ENCODE results near the gene ABCC8.

The ABCC8 gene

GRCh38 chr11:17443423-17443822 is 33.2 kb downstream of the ABCC8 start:
- no peaks in the 10 kb centered on the region for H3K36me3 ChIP-seq (ENCODE audit: insufficient read depth)
- H3K79me2 ChIP-seq (ENCODE audit: insufficient read depth, low read depth), result no peaks in the 10 kb centered on the region
- no peak overlapping the region for H3K4me2 ChIP-seq
- no peaks in the 10 kb centered on the region for H3K4me1 ChIP-seq (ENCODE audit: low read depth, poor library complexity, severe bottlenecking)
- H4K20me1 ChIP-seq (ENCODE audit: insufficient read depth), result no peaks in the 10 kb centered on the region
- TF ChIP-seq CTCF (conservative IDR thresholded peaks at IDR 0.05; ENCODE audit: low read depth, low read length), result no peak
- H3K9ac ChIP-seq, result no peak overlapping the region
- no peak overlapping the region for H3K4me3 ChIP-seq (IDR thresholded peaks at IDR 0.05; ENCODE audit: insufficient read depth, low read depth, low read length)
- H3K27me3 ChIP-seq (ENCODE audit: insufficient read depth, low read depth), result no peaks in the 10 kb centered on the region
- no peak overlapping the region for H3K27ac ChIP-seq
- H2AFZ ChIP-seq (ENCODE audit: low read depth), result no peak overlapping the region

- no peak overlapping the region for H2AFZ ChIP-seq (ENCODE audit: low read depth)
- H3K79me2 ChIP-seq (ENCODE audit: insufficient read depth, low read depth), result no peaks in the 10 kb centered on the region
- H3K4me2 ChIP-seq, result no peak overlapping the region
- no peaks in the 10 kb centered on the region for H4K20me1 ChIP-seq (ENCODE audit: insufficient read depth)
- H3K4me3 ChIP-seq (IDR thresholded peaks at IDR 0.05; ENCODE audit: insufficient read depth, low read depth, low read length), result no peak overlapping the region
- H3K9ac ChIP-seq, result no peak overlapping the region
- no peak for TF ChIP-seq CTCF (conservative IDR thresholded peaks at IDR 0.05; ENCODE audit: low read depth, low read length)
- no peaks in the 10 kb centered on the region for H3K4me1 ChIP-seq (ENCODE audit: low read depth, poor library complexity, severe bottlenecking)
- no peaks in the 10 kb centered on the region for H3K27me3 ChIP-seq (ENCODE audit: insufficient read depth, low read depth)
- H3K27ac ChIP-seq, result no peak overlapping the region
- H3K36me3 ChIP-seq (ENCODE audit: insufficient read depth), result no peaks in the 10 kb centered on the region
Measured at GRCh38 chr11:17443000-17443399, 33.6 kb downstream of the ABCC8 start.

- TF ChIP-seq CTCF (conservative IDR thresholded peaks at IDR 0.05; ENCODE audit: low read depth, low read length), result no peak
- H4K20me1 ChIP-seq (ENCODE audit: insufficient read depth), result no peaks in the 10 kb centered on the region
- no peaks in the 10 kb centered on the region for H3K79me2 ChIP-seq (ENCODE audit: insufficient read depth, low read depth)
- no peaks in the 10 kb centered on the region for H3K36me3 ChIP-seq (ENCODE audit: insufficient read depth)
- no peak overlapping the region for H2AFZ ChIP-seq (ENCODE audit: low read depth)
- H3K27me3 ChIP-seq (ENCODE audit: insufficient read depth, low read depth), result no peaks in the 10 kb centered on the region
- no peak overlapping the region for H3K27ac ChIP-seq
- H3K4me2 ChIP-seq, result no peak overlapping the region
- no peak overlapping the region for H3K4me3 ChIP-seq (IDR thresholded peaks at IDR 0.05; ENCODE audit: insufficient read depth, low read depth, low read length)
- no peak overlapping the region for H3K9ac ChIP-seq
- no peaks in the 10 kb centered on the region for H3K4me1 ChIP-seq (ENCODE audit: low read depth, poor library complexity, severe bottlenecking)
Measured at GRCh38 chr11:17439316-17439782, 37.3 kb downstream of the ABCC8 start.

- H4K20me1 ChIP-seq (ENCODE audit: insufficient read depth), result no peaks in the 10 kb centered on the region
- no peaks in the 10 kb centered on the region for H3K4me1 ChIP-seq (ENCODE audit: low read depth, poor library complexity, severe bottlenecking)
- H3K79me2 ChIP-seq (ENCODE audit: insufficient read depth, low read depth), result no peaks in the 10 kb centered on the region
- no peak overlapping the region for H2AFZ ChIP-seq (ENCODE audit: low read depth)
- H3K4me2 ChIP-seq, result no peak overlapping the region
- H3K4me3 ChIP-seq (IDR thresholded peaks at IDR 0.05; ENCODE audit: insufficient read depth, low read depth, low read length), result no peak overlapping the region
- H3K9ac ChIP-seq, result no peak overlapping the region
- no peaks in the 10 kb centered on the region for H3K27me3 ChIP-seq (ENCODE audit: insufficient read depth, low read depth)
- H3K27ac ChIP-seq, result no peak overlapping the region
- no peak for TF ChIP-seq CTCF (conservative IDR thresholded peaks at IDR 0.05; ENCODE audit: low read depth, low read length)
- H3K36me3 ChIP-seq (ENCODE audit: insufficient read depth), result no peaks in the 10 kb centered on the region
Measured at GRCh38 chr11:17437366-17437765, 39.3 kb downstream of the ABCC8 start.

Data from KMS-11 (cell line).